Upper lobe of left lung (tissue), 6 donors: ENCODE measurements around the gene EVI5. TPM values are rescaled to one million over a fixed set of nuclear protein-coding genes. Genes with fewer than 3 reads are reported as not detected.

Experiments
- ATAC-seq, 2 donors: fragments of 200-7000 bp; cut with Tn5 transposase; one replicate each; pipeline ENCODE4 v1.9.1; 2022; ENCODE audit warnings: mild to moderate bottlenecking in 2 of 2, moderate library complexity in 2 of 2; ENCODE audit not compliant: low FRiP score in 2 of 2
- DNase-seq, 2 donors: peaks; one replicate each; pipeline ENCODE4 v3.0.0-alpha.2; 2019 to 2020
- H3K27ac ChIP-seq, 4 donors: fragments of 200-600 bp; sonication (generic); one replicate each; pipeline ENCODE4 v1.5.1; 2016 to 2019
- H3K27me3 ChIP-seq, 4 donors: fragments of 200-600 bp; sonication (generic); one replicate each; pipeline ENCODE4 v1.5.1; 2017 to 2019
- H3K36me3 ChIP-seq, 4 donors: fragments of 200-600 bp; sonication (generic); one replicate each; pipeline ENCODE4 v1.5.1; 2016 to 2019
- H3K4me1 ChIP-seq, 4 donors: fragments of 200-600 bp; sonication (generic); one replicate each; pipeline ENCODE4 v1.5.1; 2018 to 2019
- H3K4me3 ChIP-seq, 4 donors: fragments of 200-600 bp; sonication (generic); one replicate each; pipeline ENCODE4 v1.5.1; 2017 to 2019; ENCODE audit warnings: mild to moderate bottlenecking in 2 of 4, moderate library complexity in 1 of 4
- H3K9me3 ChIP-seq, 4 donors: fragments of 200-600 bp; sonication (generic); one replicate each; pipeline ENCODE4 v1.5.1; 2018 to 2019
- CTCF ChIP-seq, 6 experiments: fragments of 450-650 bp in 4 of 6; fragments of 200-600 bp in 2 of 6; sonication (generic) in 2 of 6; IDR thresholded peaks; one replicate each; pipeline ENCODE4 v1.5.1; 2016 to 2019; ENCODE audit warnings: antibody characterized with exemption in 6 of 6
- EP300 ChIP-seq, 4 donors: sonication (generic); formaldehyde crosslinking; IDR thresholded peaks; one replicate each; pipeline ENCODE4 v1.5.1; 2017; ENCODE audit warnings: antibody characterized with exemption in 4 of 4, control low read depth in 2 of 4
- POLR2A ChIP-seq, 4 donors: fragments of 450-650 bp; IDR thresholded peaks; one replicate each; pipeline ENCODE4 v1.5.1; 2016 to 2017; ENCODE audit warnings: antibody characterized with exemption in 4 of 4, mild to moderate bottlenecking in 2 of 4
- POLR2AphosphoS5 ChIP-seq, 2 donors: sonication (generic); formaldehyde crosslinking; IDR thresholded peaks; one replicate each; pipeline ENCODE4 v1.5.1; 2017; ENCODE audit warnings: antibody characterized with exemption in 2 of 2
- WGBS, 2 donors: methylation state at CpG; one replicate each; pipeline ENCODE4 v1.1.5; 2017 to 2018; 5-methylcytosine and 5-hydroxymethylcytosine counted together
- total RNA-seq, 6 donors: library from RNA; depleted of rRNA in 4 of 6; stranded (reverse); fragments of >200 nt in 4 of 6; gene quantifications; one replicate each; pipeline versions ENCODE4 v1.1.0 to v1.2.1, GENCODE V29; 2016 to 2021
- donor health status: DM: no; HTN: no; CAD: no; lungs with moderate emphysema.
- donor health status: DM: no; HTN: yes; CAD: no; lungs with severe emphysema.

Gene EVI5
- total RNA-seq, 6 donors from 2014 or later, result 33.5 to 62.3 (median 39.6) TPM

- Histone ChIP-seq H3K27ac (no peak overlapping the region), H3K9me3 (no peaks in the 10 kb centered on the region), H3K36me3 (no peaks in the 10 kb centered on the region), H3K27me3 (no peaks in the 10 kb centered on the region), H3K4me1 (no peaks in the 10 kb centered on the region), H3K4me3 (no peak overlapping the region)
- DNase-seq, result no peak
- TF ChIP-seq EP300 (IDR thresholded peaks at IDR 0.05) (no peak), POLR2AphosphoS5 (IDR thresholded peaks at IDR 0.05) (no peak), CTCF (IDR thresholded peaks at IDR 0.05) (no peak), POLR2A (IDR thresholded peaks at IDR 0.05) (no peak)
- WGBS, 2 donors, result 84% methylated on average over 1 of the region's 1 CpG
- ATAC-seq, result no peak
Observed at GRCh38 chr1:92556350-92556749, 228.6 kb downstream of the EVI5 start.

- ATAC-seq, result no peak
- Histone ChIP-seq H3K4me3 (no peak overlapping the region), H3K9me3 (no peaks in the 10 kb centered on the region), H3K27ac (no peak overlapping the region), H3K4me1 (no peaks in the 10 kb centered on the region), H3K27me3 (no peaks in the 10 kb centered on the region), H3K36me3 (no peaks in the 10 kb centered on the region)
- DNase-seq, result no peak
- TF ChIP-seq POLR2AphosphoS5 (IDR thresholded peaks at IDR 0.05) (no peak), EP300 (IDR thresholded peaks at IDR 0.05) (no peak), CTCF (IDR thresholded peaks at IDR 0.05) (no peak), POLR2A (IDR thresholded peaks at IDR 0.05) (no peak)
- 91 to 92% methylated on average over 3 of the region's 3 CpGs for WGBS, 2 donors
Observed at GRCh38 chr1:92554216-92554615, 230.7 kb downstream of the EVI5 start.

GRCh38 chr1:92551916-92552315, 233.0 kb downstream of the EVI5 start:
- no peaks in the 10 kb centered on the region for H3K36me3 ChIP-seq
- no peak for DNase-seq
- no peak for ATAC-seq
- no peaks in the 10 kb centered on the region for H3K9me3 ChIP-seq
- H3K4me1 ChIP-seq, result no peaks in the 10 kb centered on the region
- H3K27ac ChIP-seq, result no peak overlapping the region
- H3K27me3 ChIP-seq, result no peaks in the 10 kb centered on the region
- H3K4me3 ChIP-seq, result no peak overlapping the region
- WGBS, 2 donors, result 13 to 19% methylated on average over 1 of the region's 1 CpG
- no peak for TF ChIP-seq CTCF (IDR thresholded peaks at IDR 0.05)
- no peak for TF ChIP-seq EP300 (IDR thresholded peaks at IDR 0.05)
- TF ChIP-seq POLR2AphosphoS5 (IDR thresholded peaks at IDR 0.05), result no peak
- TF ChIP-seq POLR2A (IDR thresholded peaks at IDR 0.05), result no peak

- Histone ChIP-seq H3K9me3 (no peaks in the 10 kb centered on the region), H3K27ac (no peak overlapping the region), H3K4me3 (no peak overlapping the region), H3K36me3 (no peaks in the 10 kb centered on the region), H3K4me1 (no peaks in the 10 kb centered on the region), H3K27me3 (no peaks in the 10 kb centered on the region)
- DNase-seq (no peak), ATAC-seq (no peak)
- TF ChIP-seq CTCF (IDR thresholded peaks at IDR 0.05) (no peak), POLR2A (IDR thresholded peaks at IDR 0.05) (no peak), POLR2AphosphoS5 (IDR thresholded peaks at IDR 0.05) (no peak), EP300 (IDR thresholded peaks at IDR 0.05) (no peak)
- WGBS, 2 donors, result 78 to 90% methylated on average over 2 of the region's 2 CpGs
Observed at GRCh38 chr1:92544756-92545165, 240.1 kb downstream of the EVI5 start.
